Trophoblast cell (in vitro differentiated cells and primary cell): ENCODE results near the gene STRIP2.

Source experiments
- DNase-seq, 2 donors: peaks; one replicate each; pipeline ENCODE4 v3.0.0-alpha.2; 2016
- H2AFZ ChIP-seq: 2 replicates; pipeline ENCODE4 v1.6.1; 2013; ENCODE audit warnings: low read length, moderate library complexity, mild to moderate bottlenecking; ENCODE audit not compliant: insufficient read depth, poor library complexity
- H2AK5ac ChIP-seq: 2 replicates; pipeline ENCODE4 v1.6.1; 2013; ENCODE audit warnings: mild to moderate bottlenecking, low read length
- H2BK120ac ChIP-seq: 2 replicates; pipeline ENCODE4 v1.6.1; 2013; ENCODE audit warnings: low read length, mild to moderate bottlenecking, moderate library complexity; ENCODE audit not compliant: insufficient read depth, poor library complexity
- H2BK12ac ChIP-seq: 2 replicates; pipeline ENCODE4 v1.6.1; 2013; ENCODE audit warnings: mild to moderate bottlenecking, low read length, moderate library complexity
- H2BK5ac ChIP-seq: 2 replicates; pipeline ENCODE4 v1.6.1; 2013; ENCODE audit warnings: low read length, low read depth, moderate library complexity, mild to moderate bottlenecking; ENCODE audit not compliant: poor library complexity
- H3K14ac ChIP-seq: 2 replicates; pipeline ENCODE4 v1.6.1; 2013; ENCODE audit warnings: mild to moderate bottlenecking, low read length
- H3K18ac ChIP-seq: 2 replicates; pipeline ENCODE4 v1.6.1; 2013; ENCODE audit warnings: mild to moderate bottlenecking, low read length
- H3K23ac ChIP-seq: 2 replicates; pipeline ENCODE4 v1.6.1; 2013; ENCODE audit warnings: low read length
- H3K27ac ChIP-seq: 2 replicates; pipeline ENCODE4 v1.5.1; 2013; ENCODE audit warnings: low read depth, mild to moderate bottlenecking, inconsistent platforms, low read length, moderate library complexity
- H3K27me3 ChIP-seq: 2 replicates; pipeline ENCODE4 v1.6.1; 2013; ENCODE audit warnings: inconsistent platforms, mild to moderate bottlenecking, low read length, moderate library complexity; ENCODE audit not compliant: insufficient read depth
- H3K36me3 ChIP-seq, 2 experiments: 1 replicate in 1 of 2; 2 replicates in 1 of 2; pipeline ENCODE4 v1.6.1; 2013; ENCODE audit warnings: low read length in 2 of 2, mild to moderate bottlenecking in 2 of 2, moderate library complexity in 1 of 2; ENCODE audit not compliant: insufficient read depth in 2 of 2, control insufficient read depth in 1 of 2
- H3K4ac ChIP-seq: 2 replicates; pipeline ENCODE4 v1.6.1; 2013; ENCODE audit warnings: low read depth, mild to moderate bottlenecking, low read length, moderate library complexity
- H3K4me1 ChIP-seq, 2 experiments: 1 replicate in 1 of 2; 2 replicates in 1 of 2; pipeline ENCODE4 v1.6.1; 2013; ENCODE audit warnings: low read length in 2 of 2, mild to moderate bottlenecking in 2 of 2, moderate library complexity in 1 of 2; ENCODE audit not compliant: insufficient read depth in 2 of 2, control insufficient read depth in 1 of 2
- H3K4me2 ChIP-seq: 2 replicates; pipeline ENCODE4 v1.6.1; 2013; ENCODE audit warnings: inconsistent platforms, mild to moderate bottlenecking, low read length, moderate library complexity
- H3K4me3 ChIP-seq: 2 replicates; pipeline ENCODE4 v1.5.1; 2013; ENCODE audit warnings: mild to moderate bottlenecking, low read depth, low read length, inconsistent platforms
- H3K79me1 ChIP-seq: one replicate; pipeline ENCODE4 v1.6.1; 2013; ENCODE audit warnings: low read length
- H3K79me2 ChIP-seq: 2 replicates; pipeline ENCODE4 v1.6.1; 2013; ENCODE audit warnings: low read length, mild to moderate bottlenecking; ENCODE audit not compliant: control insufficient read depth, insufficient read depth, poor library complexity
- H3K9ac ChIP-seq: 2 replicates; pipeline ENCODE4 v1.6.1; 2013; ENCODE audit warnings: mild to moderate bottlenecking, low read length
- H3K9me3 ChIP-seq: 2 replicates; pipeline ENCODE4 v1.6.1; 2013; ENCODE audit warnings: low read depth, mild to moderate bottlenecking, control low read depth, inconsistent platforms, low read length; ENCODE audit not compliant: insufficient read depth
- H4K12ac ChIP-seq: 2 replicates; pipeline ENCODE4 v1.6.1; 2013; ENCODE audit warnings: low read depth, mild to moderate bottlenecking, low read length, moderate library complexity
- H4K8ac ChIP-seq: 2 replicates; pipeline ENCODE4 v1.6.1; 2013; ENCODE audit warnings: low read depth, mild to moderate bottlenecking, low read length, moderate library complexity
- H4K91ac ChIP-seq: one replicate; pipeline ENCODE4 v1.6.1; 2013; ENCODE audit warnings: low read depth, mild to moderate bottlenecking, low read length, moderate library complexity
- WGBS: extraction: QIAGEN DNeasy Blood & Tissue Kit; methylation state at CpG from one replicate; pipeline ENCODE4 v1.1.7; 2013; ENCODE audit warnings: missing lambda C conversion rate; ENCODE audit not compliant: insufficient read length, insufficient coverage; ENCODE audit errors: extremely low coverage; 5-methylcytosine and 5-hydroxymethylcytosine counted together

Gene STRIP2

DNA sequence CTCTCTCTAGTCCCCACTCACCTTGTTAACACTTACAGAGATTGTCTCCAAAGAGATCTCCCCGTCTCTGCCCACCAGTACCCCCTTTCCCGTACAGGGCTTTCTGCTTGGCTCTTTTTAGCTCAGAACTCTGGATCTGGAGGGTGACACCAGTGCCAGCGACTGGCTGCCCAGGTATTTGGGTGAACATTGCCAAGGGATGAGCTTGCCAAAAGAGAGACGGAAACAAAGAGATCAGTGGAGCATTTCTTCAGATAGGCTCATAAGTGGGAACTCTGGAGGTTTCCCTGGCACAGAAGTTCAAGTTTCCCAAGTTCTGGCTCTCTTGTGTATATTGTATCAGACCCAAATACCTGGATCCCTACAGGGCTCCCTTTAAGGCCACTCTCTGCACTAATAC is 30.0 kb downstream of the STRIP2 start:
- no peak overlapping the region for H3K18ac ChIP-seq
- H3K4ac ChIP-seq: no peak overlapping the region
- no peak overlapping the region for H2BK120ac ChIP-seq
- H3K4me2 ChIP-seq: no peak overlapping the region
- DNase-seq: no peak
- H3K9me3 ChIP-seq: no peaks in the 10 kb centered on the region
- H3K27me3 ChIP-seq: no peaks in the 10 kb centered on the region
- no peak overlapping the region for H3K23ac ChIP-seq
- H3K4me1 ChIP-seq: no peaks in the 10 kb centered on the region
- no peak overlapping the region for H4K12ac ChIP-seq
- H4K91ac ChIP-seq: no peak overlapping the region
- H3K79me2 ChIP-seq: no peaks in the 10 kb centered on the region
- no peak overlapping the region for H4K8ac ChIP-seq
- no peak overlapping the region for H2AFZ ChIP-seq
- no peak overlapping the region for H2BK5ac ChIP-seq
- H3K14ac ChIP-seq: no peak overlapping the region
- no peak overlapping the region for H3K9ac ChIP-seq
- no peak overlapping the region for H2AK5ac ChIP-seq
- no peak overlapping the region for H3K4me3 ChIP-seq
- H3K79me1 ChIP-seq: no peaks in the 10 kb centered on the region
- H3K36me3 ChIP-seq: peaks cover 0 to 2% of the 10 kb centered on the region in 2 experiments
- no CpG with 5 or more reads among the region's 4 CpGs for WGBS
- H3K27ac ChIP-seq: no peak overlapping the region
- H2BK12ac ChIP-seq: no peak overlapping the region

DNA sequence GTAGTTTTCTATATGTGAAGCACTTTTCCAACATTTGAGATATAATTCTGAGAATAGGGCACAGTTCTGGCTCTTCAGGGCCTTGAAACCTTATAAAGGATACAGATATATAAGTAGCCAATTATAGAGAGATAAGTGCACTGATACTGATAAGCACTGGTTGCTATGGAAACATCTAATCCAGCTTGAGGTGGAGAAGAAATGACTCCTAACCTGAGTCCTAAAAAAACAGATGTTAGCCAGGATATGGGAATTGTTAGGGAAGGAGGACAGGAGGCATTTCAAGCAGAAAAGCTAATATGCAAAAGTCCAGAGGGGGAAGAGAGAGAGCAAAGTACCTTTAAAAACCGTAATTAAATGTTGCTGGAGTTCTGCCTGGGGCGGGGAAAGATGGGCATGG is 30.8 kb downstream of the STRIP2 start:
- Histone ChIP-seq H2AFZ (no peak overlapping the region), H3K79me2 (no peaks in the 10 kb centered on the region), H3K36me3 (peaks cover 0 to 2% of the 10 kb centered on the region in 2 experiments), H2AK5ac (no peak overlapping the region), H3K4ac (no peak overlapping the region), H2BK5ac (no peak overlapping the region), H3K18ac (no peak overlapping the region), H3K14ac (no peak overlapping the region), H3K79me1 (no peaks in the 10 kb centered on the region), H4K8ac (no peak overlapping the region), H2BK12ac (no peak overlapping the region), H3K4me2 (no peak overlapping the region), H3K23ac (no peak overlapping the region), H3K9me3 (no peaks in the 10 kb centered on the region), H3K9ac (no peak overlapping the region), H4K91ac (no peak overlapping the region), H3K4me3 (no peak overlapping the region), H3K27ac (no peak overlapping the region), H2BK120ac (no peak overlapping the region), H3K27me3 (no peaks in the 10 kb centered on the region), H3K4me1 (no peaks in the 10 kb centered on the region), H4K12ac (no peak overlapping the region)
- peak in 1 of 2 donors; percentile 63 for DNase-seq
- WGBS: no CpG with 5 or more reads among the region's 2 CpGs

DNA sequence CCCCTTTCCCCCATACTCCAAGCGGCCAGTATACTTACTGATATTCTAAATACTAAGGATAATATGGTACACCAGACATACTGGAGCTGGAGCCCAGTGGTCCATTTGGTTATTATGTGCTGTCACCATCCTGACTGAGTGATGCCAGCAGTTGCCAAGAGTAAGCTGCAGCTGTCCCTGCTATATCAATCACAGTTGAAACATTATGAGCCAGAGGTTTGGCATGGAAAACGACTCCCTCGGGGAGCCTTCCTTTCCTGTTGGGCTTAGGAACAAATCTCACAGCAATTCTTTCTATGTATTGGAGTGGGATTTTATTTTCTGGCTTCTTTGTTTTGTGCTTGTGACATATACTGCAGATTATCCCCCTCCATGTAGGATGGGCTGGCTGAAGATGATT is 32.6 kb downstream of the STRIP2 start:
- no peak overlapping the region for H4K8ac ChIP-seq
- no peak overlapping the region for H4K91ac ChIP-seq
- no peak overlapping the region for H3K4me2 ChIP-seq
- H2BK12ac ChIP-seq: no peak overlapping the region
- no peaks in the 10 kb centered on the region for H3K36me3 ChIP-seq
- H2BK120ac ChIP-seq: no peak overlapping the region
- H2AFZ ChIP-seq: no peak overlapping the region
- no peak overlapping the region for H2BK5ac ChIP-seq
- no peak overlapping the region for H4K12ac ChIP-seq
- H3K27ac ChIP-seq: no peak overlapping the region
- H3K9ac ChIP-seq: no peak overlapping the region
- no peak overlapping the region for H3K4me3 ChIP-seq
- WGBS: no CpG with 5 or more reads among the region's 3 CpGs
- H3K18ac ChIP-seq: no peak overlapping the region
- H3K23ac ChIP-seq: no peak overlapping the region
- no peaks in the 10 kb centered on the region for H3K4me1 ChIP-seq
- H3K79me2 ChIP-seq: no peaks in the 10 kb centered on the region
- no peaks in the 10 kb centered on the region for H3K9me3 ChIP-seq
- no peak overlapping the region for H3K14ac ChIP-seq
- H2AK5ac ChIP-seq: no peak overlapping the region
- H3K79me1 ChIP-seq: no peaks in the 10 kb centered on the region
- no peaks in the 10 kb centered on the region for H3K27me3 ChIP-seq
- H3K4ac ChIP-seq: no peak overlapping the region
- DNase-seq: no peak

DNA sequence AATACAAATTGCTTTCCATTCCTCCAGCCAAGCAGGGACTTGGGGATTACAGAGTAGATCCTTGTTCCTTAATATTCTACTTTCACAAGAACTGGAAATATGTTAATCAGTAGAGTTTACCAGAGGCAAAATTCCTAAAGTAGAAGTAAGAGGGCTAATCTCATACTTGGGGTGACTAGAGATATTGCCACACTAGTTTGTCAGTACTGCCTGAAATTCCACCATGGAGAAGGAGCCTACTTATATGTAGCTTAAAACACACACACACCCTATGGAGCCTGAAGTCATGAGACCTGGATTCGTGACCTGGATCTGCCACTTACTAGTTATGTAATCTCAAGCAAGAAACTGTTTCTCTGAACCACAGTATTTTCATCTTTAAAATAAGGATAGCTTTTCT is 33.9 kb downstream of the STRIP2 start:
- DNase-seq: peak; percentile 48 to 67
- no peak overlapping the region for H4K91ac ChIP-seq
- no peaks in the 10 kb centered on the region for H3K9me3 ChIP-seq
- no peaks in the 10 kb centered on the region for H3K4me1 ChIP-seq
- no peak overlapping the region for H2AFZ ChIP-seq
- H3K27ac ChIP-seq: no peak overlapping the region
- H3K79me2 ChIP-seq: no peaks in the 10 kb centered on the region
- no peak overlapping the region for H3K9ac ChIP-seq
- no peaks in the 10 kb centered on the region for H3K27me3 ChIP-seq
- no peak overlapping the region for H2BK12ac ChIP-seq
- no peak overlapping the region for H3K14ac ChIP-seq
- H2AK5ac ChIP-seq: no peak overlapping the region
- H3K4me2 ChIP-seq: no peak overlapping the region
- no peak overlapping the region for H3K4ac ChIP-seq
- H4K8ac ChIP-seq: no peak overlapping the region
- no peaks in the 10 kb centered on the region for H3K36me3 ChIP-seq
- no peak overlapping the region for H4K12ac ChIP-seq
- no CpG with 5 or more reads among the region's 1 CpG for WGBS
- no peak overlapping the region for H3K18ac ChIP-seq
- H2BK5ac ChIP-seq: no peak overlapping the region
- no peak overlapping the region for H3K4me3 ChIP-seq
- no peaks in the 10 kb centered on the region for H3K79me1 ChIP-seq
- no peak overlapping the region for H3K23ac ChIP-seq
- no peak overlapping the region for H2BK120ac ChIP-seq
